ENCODE measurements around the gene PMF1.

PMF1 gene

DNA sequence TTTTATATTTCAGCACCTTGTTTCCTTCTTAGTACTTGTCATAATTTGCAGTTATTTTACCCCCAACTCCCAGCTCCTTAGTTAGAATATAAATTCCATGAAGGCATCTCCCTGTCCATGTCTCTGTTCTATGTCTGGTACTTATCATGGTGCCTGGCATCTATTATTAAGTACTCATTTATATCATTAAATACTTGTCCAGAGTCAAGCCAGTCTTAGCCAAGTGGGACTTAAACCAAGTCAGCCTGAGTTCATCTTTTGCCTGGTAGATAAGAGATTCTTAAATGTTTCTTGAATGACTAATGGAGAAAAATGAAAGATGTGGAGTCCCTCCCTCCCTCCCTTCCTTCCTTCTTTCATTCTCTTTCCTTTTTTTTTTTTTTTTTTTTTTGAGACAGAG lies 9.5 kb upstream of the PMF1 start:
- Histone ChIP-seq H4K20me1 (ENCODE audit: insufficient read depth, low read length) (no peaks in the 10 kb centered on the region), H3K9me2 (ENCODE audit: low read depth, low read length) (no peaks in the 10 kb centered on the region), H3K9me3 (ENCODE audit: low read length) (no peaks in the 10 kb centered on the region), H2AFZ (ENCODE audit: low read length) (no peak overlapping the region), H3K4me3 (ENCODE audit: low read depth, low read length, poor library complexity, severe bottlenecking) (no peak overlapping the region), H3K27me3 (ENCODE audit: insufficient read depth, low read length) (no peaks in the 10 kb centered on the region), H3K27ac (ENCODE audit: low read depth, low read length, poor library complexity, severe bottlenecking) (no peak overlapping the region), H3K9ac (ENCODE audit: low read length) (no peak overlapping the region), H3K36me3 (ENCODE audit: insufficient read depth, low read length) (peaks cover 50% of the 10 kb centered on the region), H3K4me1 (ENCODE audit: insufficient read depth, low read length, severe bottlenecking) (no peaks in the 10 kb centered on the region), H3K79me2 (ENCODE audit: insufficient read depth, low read length) (no peaks in the 10 kb centered on the region; the same call in 1 of the 2 replicates), H3K4me2 (ENCODE audit: low read length) (no peak overlapping the region), H3F3A (ENCODE audit: insufficient read depth, low read length) (no peaks in the 10 kb centered on the region)
- no peak for TF ChIP-seq EZH2 (IDR thresholded peaks at IDR 0.05; ENCODE audit: borderline replicate concordance, low read length)
- TF ChIP-seq, protein P1, sequence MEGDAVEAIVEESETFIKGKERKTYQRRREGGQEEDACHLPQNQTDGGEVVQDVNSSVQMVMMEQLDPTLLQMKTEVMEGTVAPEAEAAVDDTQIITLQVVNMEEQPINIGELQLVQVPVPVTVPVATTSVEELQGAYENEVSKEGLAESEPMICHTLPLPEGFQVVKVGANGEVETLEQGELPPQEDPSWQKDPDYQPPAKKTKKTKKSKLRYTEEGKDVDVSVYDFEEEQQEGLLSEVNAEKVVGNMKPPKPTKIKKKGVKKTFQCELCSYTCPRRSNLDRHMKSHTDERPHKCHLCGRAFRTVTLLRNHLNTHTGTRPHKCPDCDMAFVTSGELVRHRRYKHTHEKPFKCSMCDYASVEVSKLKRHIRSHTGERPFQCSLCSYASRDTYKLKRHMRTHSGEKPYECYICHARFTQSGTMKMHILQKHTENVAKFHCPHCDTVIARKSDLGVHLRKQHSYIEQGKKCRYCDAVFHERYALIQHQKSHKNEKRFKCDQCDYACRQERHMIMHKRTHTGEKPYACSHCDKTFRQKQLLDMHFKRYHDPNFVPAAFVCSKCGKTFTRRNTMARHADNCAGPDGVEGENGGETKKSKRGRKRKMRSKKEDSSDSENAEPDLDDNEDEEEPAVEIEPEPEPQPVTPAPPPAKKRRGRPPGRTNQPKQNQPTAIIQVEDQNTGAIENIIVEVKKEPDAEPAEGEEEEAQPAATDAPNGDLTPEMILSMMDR (IDR thresholded peaks at IDR 0.05; ENCODE audit: low read length) = no peak

DNA sequence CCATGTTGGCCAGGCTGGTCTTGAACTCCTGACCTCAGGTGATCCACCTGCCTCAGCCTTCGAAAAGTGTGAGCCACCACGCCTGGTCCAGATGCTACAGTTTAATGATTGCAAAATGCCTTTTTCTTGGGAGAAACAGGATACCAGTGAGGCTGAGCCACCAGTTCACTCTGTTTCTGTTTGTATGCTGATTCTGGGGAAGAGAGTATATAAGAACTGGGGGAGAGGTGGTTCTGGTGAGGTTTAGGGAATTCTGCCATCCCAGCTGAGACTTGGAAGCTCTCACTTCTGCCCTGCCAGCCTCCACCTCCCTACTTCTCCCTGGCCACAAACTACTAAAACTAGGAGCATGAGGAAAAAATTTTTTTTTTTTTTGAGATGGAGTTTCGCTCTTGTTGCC lies 8.1 kb upstream of the PMF1 start:
- Histone ChIP-seq H3K9ac (ENCODE audit: low read length) (no peak overlapping the region), H4K20me1 (ENCODE audit: insufficient read depth, low read length) (no peaks in the 10 kb centered on the region), H3K4me3 (ENCODE audit: low read depth, low read length, poor library complexity, severe bottlenecking) (no peak overlapping the region), H3K4me2 (ENCODE audit: low read length) (no peak overlapping the region), H3K4me1 (ENCODE audit: insufficient read depth, low read length, severe bottlenecking) (no peaks in the 10 kb centered on the region), H3K27me3 (ENCODE audit: insufficient read depth, low read length) (no peaks in the 10 kb centered on the region), H2AFZ (ENCODE audit: low read length) (no peak overlapping the region), H3K79me2 (ENCODE audit: insufficient read depth, low read length) (no peaks in the 10 kb centered on the region; the same call in 1 of the 2 replicates), H3F3A (ENCODE audit: insufficient read depth, low read length) (no peaks in the 10 kb centered on the region), H3K9me2 (ENCODE audit: low read depth, low read length) (no peaks in the 10 kb centered on the region), H3K36me3 (ENCODE audit: insufficient read depth, low read length) (peaks cover 56% of the 10 kb centered on the region), H3K27ac (ENCODE audit: low read depth, low read length, poor library complexity, severe bottlenecking) (no peak overlapping the region), H3K9me3 (ENCODE audit: low read length) (no peaks in the 10 kb centered on the region)
- TF ChIP-seq, protein P1 (IDR thresholded peaks at IDR 0.05; ENCODE audit: low read length) = no peak
- no peak for TF ChIP-seq EZH2 (IDR thresholded peaks at IDR 0.05; ENCODE audit: borderline replicate concordance, low read length)

DNA sequence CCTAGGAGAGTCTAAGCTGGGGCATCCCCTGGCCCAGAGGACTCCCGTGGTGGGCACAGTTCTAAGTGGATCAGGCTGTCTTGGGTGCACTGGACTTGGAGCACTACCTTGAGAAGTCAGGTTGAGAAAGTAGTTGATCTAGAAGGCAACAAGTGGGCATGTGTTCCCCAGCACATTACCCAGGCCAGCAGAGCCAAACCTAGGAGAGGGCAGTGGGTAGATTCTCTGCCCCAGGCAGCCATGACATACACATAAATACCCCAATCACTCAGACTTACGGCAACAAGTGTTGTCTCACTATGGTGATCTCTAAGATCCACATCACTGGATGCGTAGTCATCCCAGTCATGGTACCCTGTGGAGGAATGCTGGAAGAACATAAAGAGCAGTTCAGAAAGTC lies 1.6 kb upstream of the PMF1 start:
- Histone ChIP-seq H3K4me1 (ENCODE audit: insufficient read depth, low read length, severe bottlenecking) (peaks cover 19% of the 10 kb centered on the region), H3K9ac (ENCODE audit: low read length) (no peak overlapping the region), H2AFZ (ENCODE audit: low read length) (no peak overlapping the region), H3K9me2 (ENCODE audit: low read depth, low read length) (no peaks in the 10 kb centered on the region), H3K27me3 (ENCODE audit: insufficient read depth, low read length) (no peaks in the 10 kb centered on the region), H3F3A (ENCODE audit: insufficient read depth, low read length) (no peaks in the 10 kb centered on the region), H4K20me1 (ENCODE audit: insufficient read depth, low read length) (no peaks in the 10 kb centered on the region), H3K4me2 (ENCODE audit: low read length) (no peak overlapping the region), H3K27ac (ENCODE audit: low read depth, low read length, poor library complexity, severe bottlenecking) (no peak overlapping the region), H3K4me3 (ENCODE audit: low read depth, low read length, poor library complexity, severe bottlenecking) (no peak overlapping the region), H3K79me2 (ENCODE audit: insufficient read depth, low read length) (peaks cover 7% of the 10 kb centered on the region; the same call in 1 of the 2 replicates), H3K9me3 (ENCODE audit: low read length) (no peaks in the 10 kb centered on the region), H3K36me3 (ENCODE audit: insufficient read depth, low read length) (peaks cover 51% of the 10 kb centered on the region)
- TF ChIP-seq, protein P1 (IDR thresholded peaks at IDR 0.05; ENCODE audit: low read length) = no peak
- no peak for TF ChIP-seq EZH2 (IDR thresholded peaks at IDR 0.05; ENCODE audit: borderline replicate concordance, low read length)

Data from OCI-LY1 (cell line).